Upper lobe of right lung (tissue), 1 donor: Measurements from ENCODE around the gene PRKCE. TPM values are rescaled to one million over a fixed set of nuclear protein-coding genes. Genes with fewer than 3 reads are reported as not detected.

ENCODE experiments used
- ATAC-seq: fragments of 200-7000 bp; cut with Tn5 transposase; one replicate; pipeline ENCODE4 v1.9.1; 2020; ENCODE audit warnings: mild to moderate bottlenecking, moderate library complexity
- DNase-seq: peaks from one replicate; pipeline ENCODE4 v3.0.0-alpha.2; 2020
- H3K27ac ChIP-seq: fragments of 200-600 bp; one replicate; pipeline ENCODE4 v1.8.0; 2022
- H3K27me3 ChIP-seq: fragments of 200-600 bp; one replicate; pipeline ENCODE4 v1.8.0; 2022; ENCODE audit warnings: mild to moderate bottlenecking
- H3K36me3 ChIP-seq: fragments of 200-600 bp; one replicate; pipeline ENCODE4 v1.8.0; 2022
- H3K4me1 ChIP-seq: fragments of 200-600 bp; one replicate; pipeline ENCODE4 v1.8.0; 2022
- H3K4me3 ChIP-seq: fragments of 200-600 bp; one replicate; pipeline ENCODE4 v1.8.0; 2022; ENCODE audit warnings: mild to moderate bottlenecking
- H3K9me3 ChIP-seq: fragments of 200-600 bp; one replicate; pipeline ENCODE4 v1.8.0; 2022
- intact Hi-C: fragments of 100-400 bp; cut with DNase I; formaldehyde crosslinking; loops from one replicate; pipeline ENCODE4 v1.11.0; 2022
- total RNA-seq: library from RNA; stranded (reverse); fragmentation: NEBNext Ultra II Directional; extraction: Animal tissue kit (Norgen Biotek cat#: 25700); gene quantifications from one replicate; pipeline ENCODE4 v1.2.1, GENCODE V29; 2021
- TF ChIP-seq, protein P1 (sequence below): fragments of 200-600 bp; IDR thresholded peaks from one replicate; pipeline ENCODE4 v1.8.0; 2022; ENCODE audit warnings: antibody characterized with exemption
- donor health status: DM: no; HTN: yes; CAD: no; lungs with severe emphysema.

The PRKCE gene
- total RNA-seq, 1 donor from 2014 or later: 65.6 TPM

DNA sequence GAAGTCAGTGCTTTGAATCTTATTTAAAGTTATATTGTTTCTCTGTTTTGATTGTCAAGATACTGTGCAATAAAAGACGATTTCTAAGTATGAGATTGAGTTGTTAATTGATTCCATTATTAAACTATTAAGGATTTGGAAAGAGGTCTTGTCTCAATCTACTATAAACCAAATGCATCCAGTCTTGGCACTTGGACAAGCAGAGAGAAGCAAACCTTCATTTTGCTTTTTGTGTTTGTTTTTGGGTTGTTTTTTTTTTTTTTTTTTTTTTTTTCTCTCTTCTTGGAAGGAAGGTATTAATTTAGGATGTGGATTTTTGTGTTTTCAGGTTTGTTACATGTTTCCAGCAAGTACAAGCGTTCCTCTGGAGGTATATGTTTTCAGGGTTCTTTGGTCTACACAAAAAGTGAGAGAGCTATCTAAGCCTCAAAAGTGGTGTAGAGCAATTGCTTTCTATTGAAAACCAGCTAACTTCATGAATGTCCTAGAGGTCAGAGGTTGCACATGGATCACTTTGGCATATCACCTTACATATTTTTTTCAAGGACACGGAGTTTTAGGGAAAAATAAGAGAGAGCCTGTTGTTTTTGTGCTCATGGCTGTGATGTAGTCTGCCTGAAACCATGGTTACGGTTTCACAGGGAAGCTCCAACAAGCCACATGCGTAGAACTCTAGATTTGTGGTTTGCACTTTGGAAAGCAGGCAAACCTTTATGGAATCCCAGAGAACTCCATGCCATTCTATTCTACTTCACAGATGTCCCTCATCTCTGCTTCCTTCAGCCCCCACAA lies 1.8 kb downstream of the PRKCE start:
- no peaks in the 10 kb centered on the region for H3K9me3 ChIP-seq
- ATAC-seq (no peak), DNase-seq (no peak)
- TF ChIP-seq, protein P1, sequence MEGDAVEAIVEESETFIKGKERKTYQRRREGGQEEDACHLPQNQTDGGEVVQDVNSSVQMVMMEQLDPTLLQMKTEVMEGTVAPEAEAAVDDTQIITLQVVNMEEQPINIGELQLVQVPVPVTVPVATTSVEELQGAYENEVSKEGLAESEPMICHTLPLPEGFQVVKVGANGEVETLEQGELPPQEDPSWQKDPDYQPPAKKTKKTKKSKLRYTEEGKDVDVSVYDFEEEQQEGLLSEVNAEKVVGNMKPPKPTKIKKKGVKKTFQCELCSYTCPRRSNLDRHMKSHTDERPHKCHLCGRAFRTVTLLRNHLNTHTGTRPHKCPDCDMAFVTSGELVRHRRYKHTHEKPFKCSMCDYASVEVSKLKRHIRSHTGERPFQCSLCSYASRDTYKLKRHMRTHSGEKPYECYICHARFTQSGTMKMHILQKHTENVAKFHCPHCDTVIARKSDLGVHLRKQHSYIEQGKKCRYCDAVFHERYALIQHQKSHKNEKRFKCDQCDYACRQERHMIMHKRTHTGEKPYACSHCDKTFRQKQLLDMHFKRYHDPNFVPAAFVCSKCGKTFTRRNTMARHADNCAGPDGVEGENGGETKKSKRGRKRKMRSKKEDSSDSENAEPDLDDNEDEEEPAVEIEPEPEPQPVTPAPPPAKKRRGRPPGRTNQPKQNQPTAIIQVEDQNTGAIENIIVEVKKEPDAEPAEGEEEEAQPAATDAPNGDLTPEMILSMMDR: no peak
- H3K36me3 ChIP-seq: no peaks in the 10 kb centered on the region
- no peaks in the 10 kb centered on the region for H3K27me3 ChIP-seq
- H3K27ac ChIP-seq: no peak overlapping the region
- intact Hi-C loops: loop anchor here (10.0 kb wide), 1 partner anchor 121 kb away; no protein-coding TSS in a partner anchor
- peak overlapping the region; percentile 92 for H3K4me3 ChIP-seq
- H3K4me1 ChIP-seq: peaks cover 26% of the 10 kb centered on the region

DNA sequence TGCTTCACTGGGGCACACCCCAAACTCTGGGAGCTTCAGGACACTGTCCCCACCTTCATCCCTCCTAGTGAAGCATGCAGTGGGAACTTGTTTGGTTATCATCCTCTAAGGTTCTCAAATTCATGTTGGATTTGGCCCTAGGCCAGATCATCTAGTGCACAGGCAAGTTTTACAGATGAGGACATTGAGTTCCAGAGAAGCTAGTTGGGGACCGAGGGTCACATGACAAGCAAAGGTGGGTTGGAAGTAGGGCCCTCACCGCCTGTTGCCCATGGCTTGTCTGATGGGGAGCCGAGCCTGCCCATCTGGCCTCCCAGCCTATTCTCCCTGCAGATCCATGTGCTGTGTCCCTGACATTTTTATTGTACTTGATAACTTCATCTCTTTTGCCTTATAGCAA lies 2.8 kb downstream of the PRKCE start:
- DNase-seq (no peak), ATAC-seq (no peak)
- intact Hi-C loops: loop anchor here (10.0 kb wide), 1 partner anchor 121 kb away; no protein-coding TSS in a partner anchor
- Histone ChIP-seq H3K36me3 (no peaks in the 10 kb centered on the region), H3K4me1 (peaks cover 20% of the 10 kb centered on the region), H3K9me3 (no peaks in the 10 kb centered on the region), H3K27ac (no peak overlapping the region), H3K27me3 (no peaks in the 10 kb centered on the region), H3K4me3 (no peak overlapping the region)
- TF ChIP-seq, protein P1: no peak

DNA sequence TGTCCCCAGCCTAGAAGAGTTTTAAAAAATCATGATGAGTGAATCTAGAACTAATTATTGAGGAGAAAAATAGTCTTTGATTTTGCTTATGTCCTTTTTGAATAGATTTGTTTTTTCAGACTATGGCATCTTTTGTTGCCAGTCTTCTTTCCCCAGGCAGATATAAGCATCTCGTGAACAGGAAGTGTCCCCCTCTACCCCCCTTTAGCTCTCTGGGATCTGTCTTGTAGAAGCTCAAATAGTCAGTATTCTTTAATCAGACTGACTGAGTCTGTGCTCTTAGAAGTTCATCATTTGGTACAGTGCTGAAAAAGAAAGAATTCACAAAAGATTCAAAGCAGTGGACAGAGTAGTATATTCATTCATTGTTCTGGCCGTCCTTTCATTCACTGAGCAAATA lies 10.4 kb downstream of the PRKCE start:
- Histone ChIP-seq H3K27ac (no peak overlapping the region), H3K4me3 (no peak overlapping the region), H3K9me3 (no peaks in the 10 kb centered on the region), H3K4me1 (no peaks in the 10 kb centered on the region), H3K27me3 (no peaks in the 10 kb centered on the region), H3K36me3 (no peaks in the 10 kb centered on the region)
- DNase-seq: no peak
- TF ChIP-seq, protein P1: no peak
- no peak for ATAC-seq
- intact Hi-C loops: no loop called here

DNA sequence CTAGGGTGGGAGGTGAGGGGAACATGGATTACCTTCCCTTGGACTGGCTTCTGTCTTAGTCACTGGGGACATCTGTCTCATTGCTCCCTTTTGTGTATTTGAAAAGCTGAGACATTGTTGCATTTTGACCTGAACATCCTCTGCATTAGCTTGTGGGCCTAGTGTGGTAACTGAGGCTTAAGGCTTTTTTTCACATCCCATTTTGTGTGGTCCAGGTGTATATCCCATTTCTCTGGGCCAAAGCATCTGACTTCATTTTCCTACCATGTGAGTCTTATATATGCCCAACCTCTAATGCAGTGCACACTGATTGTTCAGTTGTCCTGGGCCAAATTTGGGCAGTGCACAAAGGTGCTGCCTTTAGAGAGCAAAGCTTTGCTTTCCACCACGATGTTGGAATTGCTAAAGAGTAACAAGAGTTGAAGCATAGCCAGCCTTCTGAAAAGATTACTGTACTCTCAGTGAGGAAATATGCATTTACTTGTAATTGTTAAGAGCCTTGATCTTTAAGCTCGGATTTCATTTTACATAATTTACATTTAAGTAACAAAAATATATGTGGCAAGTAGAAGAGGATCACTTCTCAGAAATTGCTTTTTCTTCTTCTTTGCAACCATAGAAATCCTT lies 13.3 kb downstream of the PRKCE start:
- no peaks in the 10 kb centered on the region for H3K9me3 ChIP-seq
- TF ChIP-seq, protein P1: no peak
- no peaks in the 10 kb centered on the region for H3K36me3 ChIP-seq
- no peak overlapping the region for H3K27ac ChIP-seq
- ATAC-seq (no peak), DNase-seq (no peak)
- intact Hi-C loops: no loop called here
- no peaks in the 10 kb centered on the region for H3K27me3 ChIP-seq
- no peak overlapping the region for H3K4me3 ChIP-seq
- peaks cover 8% of the 10 kb centered on the region for H3K4me1 ChIP-seq

DNA sequence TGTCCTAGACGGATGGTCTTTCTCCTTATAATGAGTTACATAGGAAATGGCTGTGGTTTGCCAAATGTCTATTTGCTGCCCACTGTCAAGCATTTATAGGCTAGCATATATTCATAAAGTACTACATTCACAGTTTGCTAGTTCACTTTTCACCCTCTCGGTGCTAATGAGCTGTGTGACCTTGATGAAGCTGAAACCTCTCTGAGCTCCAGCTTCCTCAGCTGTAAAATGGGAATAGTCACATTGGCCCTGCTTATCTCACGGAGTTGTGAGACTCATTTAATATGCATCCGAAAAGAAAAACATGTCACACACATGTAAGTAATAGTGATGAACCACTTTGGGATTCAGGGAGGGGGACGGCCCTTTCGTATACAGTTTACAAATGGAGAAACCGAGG lies 17.0 kb downstream of the PRKCE start:
- no peaks in the 10 kb centered on the region for H3K27me3 ChIP-seq
- no peaks in the 10 kb centered on the region for H3K36me3 ChIP-seq
- ATAC-seq: no peak
- peaks cover 8% of the 10 kb centered on the region for H3K4me1 ChIP-seq
- DNase-seq: no peak
- intact Hi-C loops: no loop called here
- H3K27ac ChIP-seq: no peak overlapping the region
- TF ChIP-seq, protein P1: no peak
- H3K4me3 ChIP-seq: no peak overlapping the region
- no peaks in the 10 kb centered on the region for H3K9me3 ChIP-seq
